HUES48 (cell line): ENCODE results near the gene DBNDD1.

ENCODE experiments used
- H3K27ac ChIP-seq: one replicate; pipeline ENCODE4 v1.7.0; 2013; ENCODE audit warnings: low read depth, low read length, inconsistent platforms
- H3K27me3 ChIP-seq: 2 replicates; pipeline ENCODE4 v1.6.1; 2013; ENCODE audit warnings: mild to moderate bottlenecking, low read length; ENCODE audit not compliant: control insufficient read depth, insufficient read depth
- H3K36me3 ChIP-seq: 2 replicates; pipeline ENCODE4 v1.6.1; 2013; ENCODE audit warnings: low read length; ENCODE audit not compliant: control insufficient read depth, insufficient read depth
- H3K4me1 ChIP-seq: 2 replicates; pipeline ENCODE4 v1.6.1; 2013; ENCODE audit warnings: mild to moderate bottlenecking, low read length; ENCODE audit not compliant: control insufficient read depth, insufficient read depth
- H3K4me3 ChIP-seq: 2 replicates; pipeline ENCODE4 v1.5.1; 2013; ENCODE audit warnings: mild to moderate bottlenecking, low read depth, low read length
- H3K9ac ChIP-seq: 2 replicates; pipeline ENCODE4 v1.6.1; 2013; ENCODE audit warnings: mild to moderate bottlenecking, low read depth, low read length, moderate library complexity
- H3K9me3 ChIP-seq: 2 replicates; pipeline ENCODE4 v1.6.1; 2013; ENCODE audit warnings: low read length; ENCODE audit not compliant: control insufficient read depth, insufficient read depth

DBNDD1 gene

GRCh38 chr16:89987169-89987568 is 32.1 kb downstream of the DBNDD1 start:
- Histone ChIP-seq H3K9ac (no peak overlapping the region), H3K27ac (no peak overlapping the region), H3K9me3 (no peaks in the 10 kb centered on the region), H3K27me3 (no peaks in the 10 kb centered on the region), H3K4me3 (no peak overlapping the region), H3K4me1 (no peaks in the 10 kb centered on the region), H3K36me3 (peaks cover 83% of the 10 kb centered on the region)

DNA sequence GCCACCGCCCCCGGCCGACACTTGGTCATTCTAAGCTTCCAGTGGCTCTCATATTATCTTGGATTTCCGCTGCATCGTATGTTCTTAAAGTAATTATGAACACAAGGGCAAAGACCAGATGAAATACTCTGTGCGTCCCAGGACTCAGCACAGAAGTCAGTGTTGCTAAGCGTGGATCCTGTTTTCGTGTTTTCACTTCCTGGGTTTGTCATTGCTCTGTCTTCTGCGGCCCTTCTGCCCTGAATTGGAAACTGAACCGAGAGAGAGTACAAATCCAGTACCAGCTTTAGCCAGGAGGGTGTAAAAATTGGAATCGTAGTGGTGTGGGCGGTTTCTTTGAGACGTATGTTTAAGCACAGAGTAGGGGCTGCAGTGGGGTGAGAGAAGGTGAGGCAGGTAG is 32.7 kb downstream of the DBNDD1 start:
- H3K9me3 ChIP-seq, result no peaks in the 10 kb centered on the region
- H3K4me1 ChIP-seq, result no peaks in the 10 kb centered on the region
- H3K27me3 ChIP-seq, result no peaks in the 10 kb centered on the region
- peaks cover 83% of the 10 kb centered on the region for H3K36me3 ChIP-seq
- no peak overlapping the region for H3K4me3 ChIP-seq
- no peak overlapping the region for H3K9ac ChIP-seq
- no peak overlapping the region for H3K27ac ChIP-seq

GRCh38 chr16:89985219-89985618 is 34.0 kb downstream of the DBNDD1 start:
- H3K27me3 ChIP-seq, result no peaks in the 10 kb centered on the region
- H3K9ac ChIP-seq, result no peak overlapping the region
- peaks cover 83% of the 10 kb centered on the region for H3K36me3 ChIP-seq
- H3K27ac ChIP-seq, result no peak overlapping the region
- no peak overlapping the region for H3K4me3 ChIP-seq
- no peaks in the 10 kb centered on the region for H3K4me1 ChIP-seq
- H3K9me3 ChIP-seq, result no peaks in the 10 kb centered on the region

DNA sequence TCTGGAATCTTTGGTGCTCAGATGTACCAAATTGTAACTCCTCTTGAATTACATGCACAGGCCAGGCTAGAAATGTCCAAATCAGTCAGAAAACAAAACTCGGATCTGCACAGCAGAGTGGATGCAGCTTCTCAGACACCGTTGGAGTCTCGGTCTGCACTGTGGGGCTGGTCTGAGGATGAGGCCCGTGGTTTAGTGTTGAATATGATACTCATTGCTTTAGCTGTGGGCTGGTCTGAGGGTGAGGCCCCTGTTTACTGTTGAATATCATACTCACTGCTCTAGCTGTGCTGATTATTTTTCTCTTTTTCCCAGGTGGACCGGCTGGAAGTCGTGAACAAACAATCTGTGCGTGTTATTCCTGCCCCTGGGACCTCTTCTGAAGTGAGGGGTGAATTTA is 35.0 kb downstream of the DBNDD1 start:
- no peaks in the 10 kb centered on the region for H3K27me3 ChIP-seq
- no peak overlapping the region for H3K4me3 ChIP-seq
- no peak overlapping the region for H3K9ac ChIP-seq
- H3K27ac ChIP-seq, result no peak overlapping the region
- no peaks in the 10 kb centered on the region for H3K4me1 ChIP-seq
- no peaks in the 10 kb centered on the region for H3K9me3 ChIP-seq
- H3K36me3 ChIP-seq, result peaks cover 86% of the 10 kb centered on the region

DNA sequence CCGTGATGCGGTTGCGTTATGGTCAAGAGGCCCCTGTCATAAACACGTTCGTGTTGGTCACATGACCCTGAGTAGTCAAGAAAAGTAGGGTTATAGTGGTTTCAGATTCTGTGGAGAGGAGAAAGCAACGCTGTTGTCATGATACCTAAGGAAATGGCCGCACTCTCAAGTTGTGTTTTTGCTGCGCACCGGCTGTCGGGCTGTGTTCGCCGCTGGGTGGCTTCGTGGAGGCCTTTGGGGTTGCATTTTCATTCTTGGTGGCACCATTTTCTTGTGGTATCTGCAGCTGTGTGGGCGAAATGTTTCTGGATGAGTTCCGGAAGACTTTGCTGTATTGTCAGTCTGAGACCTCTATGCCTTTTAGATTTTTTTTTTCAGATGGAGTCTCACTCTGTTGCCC is 35.7 kb downstream of the DBNDD1 start:
- Histone ChIP-seq H3K27me3 (no peaks in the 10 kb centered on the region), H3K4me3 (no peak overlapping the region), H3K9ac (no peak overlapping the region), H3K4me1 (no peaks in the 10 kb centered on the region), H3K36me3 (peaks cover 85% of the 10 kb centered on the region), H3K9me3 (no peaks in the 10 kb centered on the region), H3K27ac (no peak overlapping the region)

DNA sequence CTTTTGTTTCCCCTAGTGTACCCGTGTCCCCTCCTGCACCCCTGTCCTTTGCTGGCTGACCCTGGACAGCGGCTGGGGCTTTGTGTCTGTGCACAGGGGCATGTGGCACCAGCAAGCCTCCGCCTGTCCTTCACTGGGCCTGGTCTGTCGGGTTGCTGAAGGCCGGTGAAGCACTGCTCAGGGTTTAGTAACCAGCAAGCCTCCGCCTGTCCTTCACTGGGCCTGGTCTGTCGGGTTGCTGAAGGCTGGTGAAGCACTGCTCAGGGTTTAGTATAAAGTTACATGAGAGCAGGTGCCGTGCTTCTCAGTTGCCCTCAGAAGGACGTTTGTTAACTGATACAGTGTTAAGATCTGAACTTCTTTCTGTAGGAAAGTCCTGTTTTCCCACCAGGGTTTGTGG is 36.9 kb downstream of the DBNDD1 start:
- no peaks in the 10 kb centered on the region for H3K4me1 ChIP-seq
- no peak overlapping the region for H3K27ac ChIP-seq
- no peaks in the 10 kb centered on the region for H3K9me3 ChIP-seq
- H3K27me3 ChIP-seq, result no peaks in the 10 kb centered on the region
- no peak overlapping the region for H3K4me3 ChIP-seq
- no peak overlapping the region for H3K9ac ChIP-seq
- H3K36me3 ChIP-seq, result peaks cover 89% of the 10 kb centered on the region

GRCh38 chr16:89981414-89981813 is 37.8 kb downstream of the DBNDD1 start:
- H3K27me3 ChIP-seq, result no peaks in the 10 kb centered on the region
- no peaks in the 10 kb centered on the region for H3K4me1 ChIP-seq
- H3K36me3 ChIP-seq, result peaks cover 82% of the 10 kb centered on the region
- no peak overlapping the region for H3K9ac ChIP-seq
- H3K27ac ChIP-seq, result no peak overlapping the region
- H3K4me3 ChIP-seq, result no peak overlapping the region
- no peaks in the 10 kb centered on the region for H3K9me3 ChIP-seq

DNA sequence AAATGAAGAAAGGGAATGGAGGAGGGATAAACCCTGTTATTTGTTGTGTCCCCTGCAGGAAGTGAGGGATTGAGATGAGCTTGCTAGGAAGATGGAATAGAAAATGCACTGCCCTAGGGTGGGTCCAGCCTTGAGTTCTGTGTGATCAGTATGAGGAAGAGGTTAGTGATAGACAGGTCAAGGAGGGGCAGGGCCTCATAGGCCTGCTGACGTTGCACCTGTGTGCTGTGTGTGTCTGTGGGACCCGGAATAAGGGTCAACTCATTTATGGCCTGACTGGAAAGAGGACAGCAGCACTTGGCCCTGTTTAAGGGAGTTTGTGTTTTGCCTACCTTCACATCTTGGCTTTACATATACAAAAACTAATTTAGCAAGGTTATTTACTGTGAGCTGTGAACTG is 44.4 kb downstream of the DBNDD1 start:
- H3K36me3 ChIP-seq, result peaks cover 29% of the 10 kb centered on the region
- no peaks in the 10 kb centered on the region for H3K27me3 ChIP-seq
- peaks cover 7% of the 10 kb centered on the region; the same call in 1 of the 2 replicates for H3K4me1 ChIP-seq
- H3K9ac ChIP-seq, result no peak overlapping the region
- no peak overlapping the region for H3K4me3 ChIP-seq
- H3K9me3 ChIP-seq, result peaks cover 8% of the 10 kb centered on the region; the same call in 1 of the 2 replicates
- H3K27ac ChIP-seq, result no peak overlapping the region

DNA sequence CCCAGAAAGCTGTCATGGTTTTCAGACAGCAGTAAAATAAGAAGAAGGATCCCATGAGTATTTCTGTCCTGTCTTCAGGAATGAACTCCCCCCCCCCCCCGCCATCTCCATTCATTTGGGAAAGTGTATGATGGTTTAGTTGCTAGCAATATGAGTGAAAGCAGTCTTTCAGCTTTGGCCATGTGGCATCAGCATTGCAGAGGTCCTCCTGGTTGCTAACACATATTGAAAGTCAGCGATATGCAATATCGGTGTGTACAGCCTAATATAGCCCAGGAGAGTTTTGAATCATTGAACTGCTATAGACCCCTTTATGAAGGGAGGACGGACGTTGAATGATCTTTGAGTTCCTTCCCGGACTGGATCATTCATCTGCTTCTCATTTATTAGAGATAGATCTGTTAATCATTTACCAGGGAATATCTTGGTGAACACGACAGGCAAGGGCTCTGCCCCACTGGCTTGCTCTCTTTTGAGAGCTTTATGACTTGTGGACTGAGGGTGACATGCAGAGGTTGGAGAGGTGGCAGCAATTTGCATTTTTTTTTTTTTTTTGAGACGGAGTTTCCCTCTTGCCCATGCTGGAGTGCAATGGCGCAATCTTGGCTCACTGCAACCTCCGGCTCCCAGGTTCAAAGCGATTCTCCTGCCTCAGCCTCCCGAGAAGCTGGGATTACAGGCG is 45.5 kb downstream of the DBNDD1 start:
- Histone ChIP-seq H3K9me3 (peaks cover 8% of the 10 kb centered on the region; the same call in 1 of the 2 replicates), H3K36me3 (peaks cover 23% of the 10 kb centered on the region), H3K27ac (no peak overlapping the region), H3K4me1 (peaks cover 7% of the 10 kb centered on the region; the same call in 1 of the 2 replicates), H3K4me3 (peak overlapping the region; percentile 90), H3K9ac (no peak overlapping the region), H3K27me3 (no peaks in the 10 kb centered on the region)

DNA sequence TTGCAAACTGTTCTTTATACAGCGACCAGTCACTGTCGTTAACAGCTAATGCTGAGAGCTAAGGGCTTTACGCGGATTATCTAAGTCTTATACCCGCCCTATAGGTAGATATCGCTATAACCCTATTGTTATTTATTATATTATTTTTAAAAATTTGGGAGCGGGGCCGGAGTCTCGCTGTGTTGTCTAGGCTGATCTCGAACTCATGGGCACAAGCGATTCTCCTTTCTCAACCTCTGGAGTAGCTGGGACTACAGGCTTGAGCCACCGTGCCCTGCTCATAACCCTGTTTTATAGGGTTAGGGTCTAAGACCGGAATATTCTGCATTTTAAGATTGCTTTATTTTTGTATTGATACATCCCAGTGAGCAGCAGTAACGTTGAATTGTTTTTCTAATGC is 46.0 kb downstream of the DBNDD1 start:
- peak overlapping the region; percentile 90 for H3K4me3 ChIP-seq
- H3K9ac ChIP-seq, result peak overlapping the region; percentile 95
- no peaks in the 10 kb centered on the region for H3K27me3 ChIP-seq
- peaks cover 7% of the 10 kb centered on the region; the same call in 1 of the 2 replicates for H3K4me1 ChIP-seq
- H3K36me3 ChIP-seq, result peaks cover 20% of the 10 kb centered on the region
- H3K27ac ChIP-seq, result peak overlapping the region; percentile 97
- peaks cover 8% of the 10 kb centered on the region; the same call in 1 of the 2 replicates for H3K9me3 ChIP-seq

GRCh38 chr16:89972244-89973234 is 46.7 kb downstream of the DBNDD1 start:
- H3K9ac ChIP-seq, result peak overlapping the region; percentile 95
- H3K9me3 ChIP-seq, result peaks cover 8% of the 10 kb centered on the region; the same call in 1 of the 2 replicates
- H3K4me3 ChIP-seq, result peak overlapping the region; percentile 90
- peaks cover 7% of the 10 kb centered on the region; the same call in 1 of the 2 replicates for H3K4me1 ChIP-seq
- peaks cover 13% of the 10 kb centered on the region for H3K36me3 ChIP-seq
- H3K27me3 ChIP-seq, result no peaks in the 10 kb centered on the region
- H3K27ac ChIP-seq, result peak overlapping the region; percentile 97
